GM10847 (cell line): ENCODE measurements around the gene GPX4.

Experiments
- POLR2A ChIP-seq: IDR thresholded peaks from 2 replicates; pipeline ENCODE4 v1.6.1; 2011; ENCODE audit not compliant: insufficient read length; ENCODE audit errors: extremely low read depth

The GPX4 gene

DNA sequence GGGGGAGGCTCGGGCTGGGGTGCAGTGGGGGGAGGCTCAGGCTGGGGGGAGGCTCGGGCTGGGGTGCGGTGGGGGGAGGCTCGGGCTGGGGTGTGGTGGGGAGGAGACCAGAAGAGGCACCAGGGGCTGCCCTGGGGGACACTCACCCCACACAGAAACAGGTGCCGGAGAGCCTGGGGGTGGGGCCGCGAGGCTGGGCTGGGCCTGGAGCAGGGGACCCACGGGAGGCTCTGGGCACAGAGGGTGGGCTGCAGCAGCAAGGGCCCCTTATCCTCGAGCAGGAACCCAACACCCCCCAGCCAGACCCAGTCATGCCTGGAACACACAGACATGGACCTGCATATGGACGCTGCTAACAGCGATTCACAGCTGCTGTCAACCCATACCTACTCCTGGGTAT lies 34.3 kb downstream of the GPX4 start:
- TF ChIP-seq POLR2A: no peak

DNA sequence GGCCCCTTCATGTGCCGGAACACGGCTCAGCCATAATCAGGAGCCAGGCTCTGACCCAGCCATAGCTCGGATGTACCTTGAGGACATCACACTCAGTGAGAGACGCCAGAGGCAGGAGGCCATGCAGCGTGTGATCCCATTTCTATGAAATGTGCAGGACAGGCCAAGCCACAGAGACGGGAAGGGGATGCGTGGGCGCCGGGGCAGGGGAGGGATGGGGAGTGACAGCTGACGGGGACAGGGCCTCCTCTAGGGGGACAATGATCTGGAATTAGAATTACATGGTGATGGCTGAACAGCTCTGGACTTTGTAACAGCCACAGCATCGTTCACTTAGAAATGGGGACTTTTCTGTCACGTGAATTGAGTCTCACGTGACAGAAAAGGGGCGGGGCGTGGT lies 35.3 kb downstream of the GPX4 start:
- no peak for TF ChIP-seq POLR2A

DNA sequence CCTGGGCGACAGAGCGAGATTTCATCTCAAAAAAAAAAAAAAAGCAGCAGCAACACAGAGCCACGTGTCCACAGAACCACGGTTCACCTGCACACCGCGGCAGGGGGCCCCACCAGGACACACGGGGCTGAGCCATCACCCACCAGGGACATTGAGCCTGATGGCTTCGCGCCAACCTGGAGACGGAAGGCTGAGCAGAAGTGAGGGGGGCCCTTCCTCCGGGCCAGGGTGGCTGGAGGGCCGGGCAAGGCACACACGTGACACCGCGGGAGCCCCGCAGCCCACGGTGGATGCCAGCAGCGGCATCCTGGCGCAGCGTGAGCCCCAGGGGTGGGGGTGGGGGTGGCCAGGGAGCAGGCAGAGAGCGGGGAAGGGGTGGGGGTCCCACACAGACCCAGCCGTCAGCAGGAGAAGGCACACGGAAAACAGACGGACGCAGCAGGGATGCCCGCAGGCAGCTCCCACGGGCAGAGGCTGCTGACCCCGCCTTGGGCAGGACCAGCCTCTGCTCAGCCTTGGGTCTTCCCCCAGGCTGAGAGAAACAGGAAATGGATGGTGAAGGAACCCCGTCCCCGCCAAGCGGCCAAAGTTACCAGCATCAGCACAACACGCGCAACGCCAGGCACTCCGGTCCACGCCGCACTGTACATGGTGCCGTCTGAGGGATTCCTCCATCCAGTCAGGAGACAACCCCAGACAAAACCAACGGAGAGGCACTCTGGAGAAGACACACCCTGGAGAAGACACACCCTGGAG lies 36.7 kb downstream of the GPX4 start:
- TF ChIP-seq POLR2A: no peak

DNA sequence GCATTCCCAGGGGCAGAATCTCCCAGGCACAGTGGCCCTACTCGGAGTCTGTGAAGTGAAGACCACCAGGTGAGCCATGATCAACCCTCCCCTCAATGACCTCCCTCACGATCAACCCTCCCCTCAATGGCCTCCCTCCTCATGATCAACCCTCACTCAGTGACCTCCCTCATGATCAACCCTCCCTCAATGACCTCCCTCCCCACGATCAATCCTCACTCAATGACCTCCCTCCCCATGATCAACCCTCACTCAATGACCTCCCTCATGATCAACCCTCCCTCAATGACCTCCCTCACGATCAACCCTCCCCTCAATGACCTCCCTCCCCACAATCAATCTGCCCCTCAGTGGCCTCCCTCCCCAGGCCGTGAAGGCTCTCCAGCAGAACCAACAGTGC lies 38.1 kb downstream of the GPX4 start:
- TF ChIP-seq POLR2A: no peak

DNA sequence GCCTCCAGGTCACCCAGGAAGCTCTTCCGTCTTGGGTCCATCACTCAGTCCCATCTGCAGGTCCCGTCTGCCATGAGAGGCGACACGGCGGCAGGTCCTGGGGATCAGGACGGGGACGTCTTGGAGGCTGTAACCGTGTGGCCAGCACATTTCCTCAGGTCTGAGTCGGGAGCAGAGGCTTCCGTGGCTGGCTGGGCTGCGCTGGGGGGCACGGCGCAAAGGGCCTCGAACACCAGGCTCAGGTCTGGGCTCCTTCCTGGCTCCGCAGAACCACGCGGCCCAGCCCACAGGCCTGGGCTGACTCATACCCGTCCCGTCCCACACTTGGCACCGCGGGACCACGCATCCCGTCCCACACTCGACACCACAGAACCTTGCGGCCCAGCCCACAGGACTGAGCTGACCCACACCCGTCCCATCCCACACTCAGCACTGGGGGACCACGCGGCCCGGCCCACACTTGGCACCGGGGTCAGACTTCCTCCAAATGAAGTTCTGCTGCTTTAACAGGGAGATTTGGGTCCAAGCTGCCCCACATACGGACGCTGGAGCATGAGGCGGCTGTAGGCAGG lies 40.1 kb downstream of the GPX4 start:
- TF ChIP-seq POLR2A: no peak

DNA sequence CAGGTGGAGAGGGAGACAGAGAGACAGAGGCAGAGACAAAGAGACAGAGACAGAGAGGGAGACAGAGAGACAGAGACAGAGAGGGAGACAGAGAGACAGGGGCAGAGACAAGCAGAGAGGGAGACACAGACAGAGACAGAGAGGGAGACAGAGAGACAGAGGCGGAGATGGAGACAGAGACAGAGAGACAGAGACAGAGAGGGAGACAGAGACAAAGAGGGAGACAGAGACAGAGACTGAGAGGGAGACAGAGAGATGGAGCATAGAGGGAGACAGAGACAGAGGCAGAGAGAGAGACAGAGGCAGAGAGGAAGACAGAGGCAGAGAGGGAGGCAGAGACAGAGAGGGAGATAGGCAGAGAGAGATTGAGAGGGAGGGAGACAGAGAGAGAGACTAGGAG lies 40.9 kb downstream of the GPX4 start:
- TF ChIP-seq POLR2A: no peak

DNA sequence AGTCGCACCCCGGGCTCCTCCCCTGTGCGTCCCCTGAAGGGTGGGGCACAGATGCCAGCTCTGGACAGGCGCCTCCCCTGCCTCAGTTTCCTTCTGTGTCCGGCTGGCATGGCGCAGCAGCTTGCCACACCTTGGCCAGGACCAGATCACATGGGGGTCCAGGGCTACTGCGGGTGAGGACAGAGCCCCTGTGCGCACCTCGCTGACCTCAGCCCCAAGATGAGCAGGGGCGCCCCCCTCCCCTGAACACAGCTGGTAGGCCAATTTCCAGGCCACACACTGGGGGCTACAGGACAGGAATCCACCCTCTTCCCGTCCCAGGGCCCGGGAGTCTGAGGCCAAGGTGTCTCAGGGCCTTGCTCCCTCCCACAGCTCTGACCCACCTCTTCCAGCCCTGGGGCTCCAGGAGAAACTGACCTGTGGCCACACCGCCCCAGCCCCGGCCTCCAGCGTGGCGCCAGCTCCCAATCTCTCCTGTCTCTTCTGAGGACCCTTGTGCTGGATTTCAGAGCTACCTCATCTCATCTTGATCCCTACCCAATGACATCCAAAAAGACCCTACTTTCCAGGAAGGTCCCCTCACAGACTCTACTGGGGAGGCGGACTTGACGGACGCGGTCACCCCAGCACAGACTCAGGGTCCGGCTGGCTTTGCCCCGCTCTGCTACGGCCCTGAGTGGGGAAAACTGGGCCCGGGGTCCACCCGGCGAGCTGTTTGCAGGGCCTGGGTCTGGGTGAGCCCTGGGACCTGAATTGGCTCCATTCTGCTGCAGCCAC lies 42.0 kb downstream of the GPX4 start:
- TF ChIP-seq POLR2A: no peak

DNA sequence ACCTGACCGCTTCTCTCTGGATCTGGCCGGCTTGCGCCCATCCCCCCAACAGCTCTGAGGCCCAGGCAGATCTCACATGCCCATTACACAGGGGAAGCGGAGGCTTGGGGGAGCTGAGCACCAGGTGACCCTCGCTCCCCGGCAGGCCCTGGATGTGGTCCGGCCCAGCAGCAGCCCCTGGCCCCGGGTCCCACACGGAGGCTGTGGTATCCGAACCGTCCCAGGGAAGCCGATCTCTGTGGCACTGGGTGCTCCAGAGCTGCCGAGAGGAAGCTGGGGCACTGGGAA lies 42.6 kb downstream of the GPX4 start:
- TF ChIP-seq POLR2A: no peak

DNA sequence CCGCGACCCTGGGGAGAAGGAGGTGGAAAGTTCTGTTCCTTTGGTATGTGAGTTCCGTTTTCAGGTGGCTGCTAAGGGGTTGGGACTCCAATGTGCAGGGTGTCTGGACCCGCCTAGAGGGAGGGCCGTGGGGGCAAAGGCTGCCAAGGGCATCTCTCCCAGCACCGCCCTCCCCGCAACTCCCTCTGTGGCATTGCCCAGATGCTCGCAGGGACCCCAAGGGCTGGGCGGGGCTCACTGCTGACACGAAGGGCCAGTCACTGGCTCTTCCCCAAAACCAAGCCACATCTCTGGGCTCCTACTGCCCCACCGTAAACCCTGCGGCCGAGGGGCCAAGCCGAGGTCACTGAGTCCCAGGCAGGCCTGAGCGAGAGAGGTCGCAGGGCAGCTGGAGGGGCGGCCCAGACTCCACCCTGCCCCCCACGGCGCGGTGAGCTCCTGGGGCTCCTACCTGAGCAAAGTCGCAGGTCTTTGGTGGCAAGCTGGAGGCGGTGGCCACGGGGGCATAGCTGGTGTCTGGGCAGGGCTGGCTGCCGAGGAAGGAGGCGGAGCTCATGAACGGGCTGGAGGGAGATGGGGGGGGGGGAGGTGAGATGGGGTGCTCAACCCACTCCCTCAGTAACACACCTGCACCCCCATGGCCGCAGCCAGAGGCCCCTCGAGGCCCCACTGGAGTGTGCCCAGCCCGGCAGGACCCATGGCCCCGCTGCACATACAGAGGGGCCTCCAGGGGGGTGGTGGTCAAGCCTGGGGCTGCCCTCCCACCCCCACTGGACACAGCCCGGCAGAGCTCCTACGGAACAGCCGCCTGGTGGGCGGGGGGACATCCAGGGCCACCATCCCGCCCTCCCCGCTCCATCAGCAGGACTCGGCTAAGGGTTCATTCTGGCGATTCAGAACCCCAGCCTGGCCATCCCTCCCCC lies 43.3 kb downstream of the GPX4 start:
- TF ChIP-seq POLR2A: no peak

DNA sequence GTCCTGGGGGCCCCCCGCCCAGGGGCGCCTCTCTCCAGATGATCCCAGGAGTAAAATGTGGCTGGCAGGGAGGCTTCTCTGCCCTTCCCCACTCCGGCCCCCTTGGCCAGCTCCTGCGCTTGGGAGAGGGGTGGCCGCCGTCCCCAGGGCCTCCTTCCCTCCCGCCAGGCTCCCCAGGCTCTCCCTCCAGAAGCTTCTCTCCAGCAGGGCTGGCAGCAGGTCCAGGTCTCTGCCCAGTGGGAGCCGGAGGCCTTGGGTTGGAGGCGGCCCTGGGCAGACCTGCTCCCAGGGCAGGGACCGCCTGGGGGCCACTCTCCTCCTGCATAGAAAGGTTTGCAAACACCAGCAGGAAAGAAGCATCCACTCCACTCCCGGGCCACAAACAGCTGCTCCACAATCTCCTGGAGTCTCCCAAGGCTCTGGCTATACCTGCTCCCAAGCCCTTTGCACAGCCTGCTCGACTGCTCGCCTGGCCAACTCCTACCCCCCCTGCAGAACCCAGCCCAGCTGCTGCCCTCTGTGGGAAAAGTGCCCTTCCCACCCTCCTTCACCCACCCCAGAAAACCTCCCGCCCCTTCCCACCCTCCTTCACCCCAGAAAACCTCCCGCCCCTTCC lies 44.2 kb downstream of the GPX4 start:
- no peak for TF ChIP-seq POLR2A

DNA sequence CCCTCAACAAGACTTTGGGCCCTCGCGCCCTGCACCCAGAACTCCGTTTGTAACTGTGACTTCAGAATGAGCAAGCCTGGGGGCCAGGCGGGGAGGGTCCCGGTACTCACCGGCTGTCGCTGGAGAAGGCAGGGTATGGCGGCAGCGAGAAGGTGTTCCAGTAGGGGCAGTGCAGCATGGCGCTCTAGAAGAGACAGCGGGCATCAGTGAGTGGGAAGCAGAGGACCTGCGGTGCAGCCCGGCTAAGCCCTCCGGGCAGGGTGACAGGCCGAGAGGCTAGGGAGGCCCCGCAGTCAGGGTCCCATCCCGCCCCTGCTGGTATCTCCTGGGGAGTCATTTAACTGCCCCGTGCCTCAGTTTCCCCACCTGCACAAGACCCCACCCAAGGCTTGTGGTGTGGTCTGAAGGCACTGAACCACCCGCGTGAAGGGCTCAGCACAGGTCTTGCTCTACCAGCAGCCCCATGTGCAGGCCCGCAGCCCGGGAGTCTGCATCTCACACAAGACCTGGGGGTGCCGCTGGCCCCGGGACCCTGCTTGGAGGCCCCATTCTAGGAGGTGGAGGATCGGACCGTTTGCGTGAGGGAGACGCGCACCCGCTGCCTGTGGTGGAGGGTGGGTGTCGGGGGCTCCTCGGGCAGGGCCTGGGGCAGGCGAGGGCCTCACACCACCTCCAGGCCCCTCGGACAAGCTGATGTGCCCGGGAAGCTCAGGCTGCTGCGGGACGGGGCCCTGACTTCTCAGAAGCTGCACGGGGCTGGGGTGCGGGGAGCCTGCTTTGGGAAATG lies 45.7 kb downstream of the GPX4 start:
- no peak for TF ChIP-seq POLR2A

DNA sequence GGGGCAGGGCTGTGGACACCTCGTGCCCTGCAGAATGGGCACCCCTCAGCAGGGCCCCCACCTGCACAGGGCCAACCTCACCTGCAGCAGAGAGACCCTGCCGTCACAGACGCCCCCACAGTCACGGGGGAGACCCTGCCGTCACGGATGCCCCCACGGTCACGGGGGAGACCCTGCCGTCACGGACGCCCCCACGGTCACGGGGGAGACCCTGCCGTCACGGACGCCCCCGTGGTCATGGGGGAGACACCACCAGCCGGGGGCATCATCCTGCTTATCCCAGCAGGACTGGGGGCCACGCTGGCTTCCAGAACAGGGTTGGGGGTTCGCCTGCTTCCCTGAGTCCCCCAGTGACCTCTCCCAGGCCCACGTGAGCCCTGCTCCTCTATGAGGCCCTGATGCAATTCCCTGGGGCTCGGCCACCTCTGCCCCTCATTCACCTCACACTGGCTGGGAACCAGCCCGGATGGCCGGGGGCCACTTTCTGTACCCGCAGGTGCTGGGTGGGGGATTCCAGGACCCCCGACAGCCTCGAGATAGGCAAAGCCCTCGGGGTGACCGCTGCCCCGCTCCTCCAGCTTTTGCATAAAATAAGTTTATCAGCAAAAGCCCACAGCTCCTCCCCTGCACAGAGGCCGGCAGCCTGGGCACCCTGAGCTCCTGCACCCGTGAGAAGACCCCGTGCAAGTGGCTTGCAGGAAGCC lies 46.7 kb downstream of the GPX4 start:
- TF ChIP-seq POLR2A: no peak

DNA sequence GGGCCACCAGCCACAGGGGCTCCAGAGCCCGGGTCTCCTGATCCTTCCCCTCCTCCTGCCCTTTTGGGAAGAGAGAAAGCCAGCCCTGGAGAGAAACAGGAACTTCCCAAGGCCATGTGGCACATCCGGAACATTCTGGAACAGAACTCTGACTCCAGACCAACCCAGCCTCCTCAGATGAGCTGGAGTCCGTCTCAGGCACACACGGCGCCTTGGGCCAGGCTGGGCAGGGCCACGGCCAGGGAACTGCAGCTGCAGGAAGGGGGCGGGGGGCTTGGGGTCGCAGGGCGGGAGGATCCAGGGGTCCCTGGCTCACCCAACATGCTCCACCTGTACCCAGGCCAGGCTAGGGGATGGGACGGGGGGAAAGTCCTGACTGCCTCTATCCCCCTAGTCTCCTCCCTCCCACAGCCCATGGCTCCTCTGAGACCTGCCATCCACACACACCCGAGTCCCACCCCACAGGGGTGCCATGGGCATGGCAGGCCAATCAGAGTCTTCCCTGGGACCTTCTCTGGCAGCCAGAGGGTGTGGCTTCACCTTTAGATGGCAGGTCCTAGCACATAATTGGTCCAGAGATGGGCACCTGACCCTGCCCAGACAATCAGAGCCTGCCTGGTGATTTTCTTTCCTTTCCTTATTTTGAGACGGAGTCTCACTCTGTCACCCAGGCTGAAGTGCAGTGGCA lies 47.4 kb downstream of the GPX4 start:
- TF ChIP-seq POLR2A: no peak

DNA sequence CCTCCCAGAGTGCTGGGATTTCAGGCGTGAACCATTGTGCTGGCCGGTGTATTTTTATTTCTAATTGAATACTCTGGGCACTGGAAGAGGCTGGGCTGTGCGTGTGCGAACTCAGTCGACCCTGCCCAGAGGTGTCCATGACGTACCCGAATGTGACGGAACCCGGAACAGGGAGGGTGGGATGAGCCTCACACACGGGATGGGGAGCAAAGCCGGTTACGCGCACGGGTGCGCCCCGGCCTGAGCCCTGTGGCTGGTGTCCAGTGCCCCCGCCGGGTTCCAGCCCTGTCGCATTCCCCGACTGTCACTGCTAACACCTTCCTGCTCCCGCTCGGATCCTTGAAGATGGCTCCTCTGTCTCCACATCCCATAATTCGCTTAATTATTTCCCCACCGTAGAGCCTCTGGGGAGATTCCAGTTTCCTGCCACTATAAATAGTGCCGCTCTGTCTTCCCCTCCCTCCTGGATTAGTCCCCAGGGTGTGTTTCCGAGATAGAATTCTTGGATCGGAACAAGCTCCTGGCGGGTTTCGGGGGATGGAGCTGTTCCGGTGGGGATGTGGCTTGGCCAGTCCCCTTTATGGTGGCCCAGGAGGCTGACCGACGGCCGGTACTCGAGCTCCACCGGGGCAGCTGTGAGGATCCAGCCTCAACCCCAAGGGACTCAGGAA lies 48.3 kb downstream of the GPX4 start:
- no peak for TF ChIP-seq POLR2A
